GM18861 (cell line): ENCODE results near the gene FOXA2.

Experiments
- ATAC-seq: cut with Tn5 transposase; IDR thresholded peaks from one replicate; pipeline ENCODE4 v1.9.1; 2021; ENCODE audit not compliant: unreplicated experiment

The FOXA2 gene

GRCh38 chr20:22542427-22542826 is 41.9 kb downstream of the FOXA2 start:
- no peak for ATAC-seq

GRCh38 chr20:22540832-22541231 is 43.5 kb downstream of the FOXA2 start:
- ATAC-seq: no peak

GRCh38 chr20:22536956-22537756 is 47.2 kb downstream of the FOXA2 start:
- no peak for ATAC-seq

DNA sequence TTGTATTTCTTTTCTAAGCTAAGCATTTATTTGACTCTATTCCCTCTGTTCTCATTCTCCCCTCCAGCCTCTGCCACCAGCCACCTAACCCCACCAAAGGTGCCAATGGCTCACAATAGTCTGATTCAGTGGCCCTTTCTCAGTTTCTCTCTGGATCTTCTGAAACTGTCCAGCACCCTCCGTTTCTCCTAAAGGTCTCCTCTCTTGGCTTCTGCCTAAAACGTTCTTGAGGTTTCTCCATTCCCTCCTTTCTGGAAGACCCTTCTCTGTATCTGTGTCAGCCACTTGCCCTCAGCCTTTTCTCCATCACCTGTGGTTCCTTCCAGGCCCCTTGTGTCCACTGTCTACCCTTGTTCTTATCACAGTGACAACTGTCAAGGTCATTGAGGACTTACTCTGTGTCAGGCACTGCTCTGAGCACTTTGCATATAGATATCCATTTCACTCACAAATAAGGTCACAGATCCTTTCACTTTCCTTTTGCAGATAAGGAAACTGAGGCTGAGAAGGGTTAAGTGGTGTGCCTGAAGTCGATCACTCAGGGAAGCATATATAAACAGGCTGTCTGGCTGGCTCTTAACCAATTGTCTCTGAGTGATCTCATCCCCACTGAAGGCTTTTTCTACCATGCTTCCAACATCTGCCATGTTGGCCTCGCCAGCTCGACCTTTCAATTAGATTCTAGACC is 48.1 kb downstream of the FOXA2 start:
- no peak for ATAC-seq

DNA sequence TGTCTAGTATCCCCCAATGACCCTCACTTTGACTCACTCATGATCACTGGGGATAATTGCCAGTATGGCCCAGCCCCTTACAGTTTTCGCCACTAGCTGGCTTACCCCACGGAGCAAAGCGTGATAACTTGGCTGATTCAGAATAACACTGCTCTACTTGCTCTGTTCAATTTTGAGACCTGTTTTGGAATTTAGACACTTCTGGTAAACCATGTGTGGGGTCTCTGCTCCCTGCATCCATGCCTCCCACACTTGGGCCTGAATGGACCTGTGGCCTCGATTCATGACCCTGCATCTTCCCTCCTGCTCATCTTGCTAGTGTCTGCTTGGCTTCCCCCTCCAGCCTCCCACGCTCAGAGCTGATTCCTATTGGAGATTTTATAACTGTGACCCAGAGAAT is 48.9 kb downstream of the FOXA2 start:
- ATAC-seq: no peak

- ATAC-seq: no peak
Observed at GRCh38 chr20:22533823-22534751, 50.3 kb downstream of the FOXA2 start.

GRCh38 chr20:22532598-22532997 is 51.8 kb downstream of the FOXA2 start:
- ATAC-seq: no peak

DNA sequence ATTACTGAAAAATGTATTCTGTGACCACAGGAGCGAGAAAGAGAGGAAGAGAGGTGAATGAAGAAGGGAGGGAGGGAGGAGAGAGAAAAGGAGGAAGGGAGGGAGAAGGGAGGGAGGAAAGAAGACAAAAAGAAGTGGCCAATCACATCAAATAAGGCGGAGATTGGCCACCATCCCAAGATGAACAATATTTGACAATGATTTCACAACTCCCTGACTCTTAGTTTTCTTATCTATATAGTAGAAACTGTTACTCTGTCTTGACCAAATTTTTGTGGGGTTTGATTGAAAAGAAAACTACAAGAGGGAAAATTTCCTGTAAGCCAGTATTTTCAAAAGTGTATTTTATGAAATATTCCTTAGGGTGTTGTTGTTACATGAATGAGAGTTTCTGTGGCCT is 52.6 kb downstream of the FOXA2 start:
- ATAC-seq: no peak

DNA sequence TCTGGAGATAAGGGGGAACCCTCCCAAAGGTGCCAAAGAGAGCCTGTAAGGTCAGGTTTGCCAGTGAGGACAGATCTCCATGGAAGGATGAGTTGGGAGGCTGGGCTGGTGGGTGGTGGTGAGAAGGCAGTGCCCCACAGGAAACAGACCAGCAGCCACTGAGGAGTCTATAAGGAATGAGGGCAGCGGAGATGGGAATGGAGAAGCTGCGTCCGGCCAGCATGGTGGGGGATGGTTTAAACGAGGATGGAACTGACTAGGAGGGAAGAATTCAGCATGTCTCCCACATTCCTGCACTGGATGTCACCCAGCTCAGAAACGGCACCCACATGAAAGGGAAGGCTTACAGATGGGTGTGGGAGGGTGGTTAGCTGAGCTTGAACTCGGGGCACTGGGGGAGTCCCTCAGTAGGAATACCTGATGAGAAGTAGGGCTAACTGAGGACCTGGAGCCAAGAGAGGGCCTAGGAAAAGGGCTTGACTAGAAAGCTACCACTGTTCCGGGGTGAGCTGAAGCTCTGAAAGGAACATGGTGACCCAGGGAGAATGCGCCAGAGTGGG is 53.2 kb downstream of the FOXA2 start:
- no peak for ATAC-seq
